HEK293 (cell line): ENCODE results near the gene PHF21A.

Experiments used
- CTCF ChIA-PET: fragments of 350-600 bp; formaldehyde crosslinking; extraction: SDS; loops from one replicate; lab custom pipeline; 2021; ENCODE audit warnings: antibody characterized with exemption; lab: Yijun Ruan, JAX
- POLR2A ChIA-PET: fragments of 300-600 bp; formaldehyde crosslinking; extraction: SDS; loops from one replicate; lab custom pipeline; 2020; ENCODE audit warnings: antibody characterized with exemption, inconsistent platforms; lab: Yijun Ruan, JAX
- H3K27ac ChIP-seq: fragments of 200-500 bp; sonication (Bioruptor generic); 2 replicates; pipeline ENCODE4 v1.5.1; 2014; ENCODE audit warnings: low read depth, low read length, control low read depth, inconsistent platforms; ENCODE audit errors: extremely low read depth
- H3K36me3 ChIP-seq, 2 experiments: fragments of 200-500 bp in 1 of 2; sonication (Bioruptor generic) in 1 of 2; 1 replicate in 1 of 2; 2 replicates in 1 of 2; pipeline ENCODE4 v1.5.1; 2014 to 2017; ENCODE audit warnings: inconsistent platforms in 2 of 2, low read length in 2 of 2; ENCODE audit not compliant: control insufficient read depth in 2 of 2, insufficient read depth in 1 of 2
- H3K4me1 ChIP-seq: fragments of 200-500 bp; sonication (Bioruptor generic); 2 replicates; pipeline ENCODE4 v1.5.1; 2014; ENCODE audit warnings: mild to moderate bottlenecking, low read length, inconsistent platforms; ENCODE audit not compliant: control insufficient read depth, insufficient read depth
- H3K4me3 ChIP-seq: 2 replicates; pipeline ENCODE4 v1.5.1; 2011; ENCODE audit warnings: low read depth, mild to moderate bottlenecking, control low read depth, low read length, moderate library complexity
- H3K9me3 ChIP-seq: fragments of 200-500 bp; sonication (Bioruptor generic); 2 replicates; pipeline ENCODE4 v1.5.1; 2014; ENCODE audit warnings: low read depth, low read length, inconsistent platforms; ENCODE audit not compliant: control insufficient read depth, insufficient read depth
- PRDM1 ChIP-seq: fragments of 450-650 bp; formaldehyde crosslinking; IDR thresholded peaks from 2 replicates; pipeline ENCODE4; 2016; ENCODE audit warnings: missing biosample characterization, missing genetic modification characterization
- ZBTB17 ChIP-seq: fragments of 450-650 bp; formaldehyde crosslinking; IDR thresholded peaks from 2 replicates; pipeline ENCODE4 v1.5.1; 2016; ENCODE audit warnings: missing biosample characterization, missing genetic modification characterization
- ZBTB21 ChIP-seq: fragments of 450-650 bp; formaldehyde crosslinking; IDR thresholded peaks from 2 replicates; pipeline ENCODE4 v1.5.1; 2017; ENCODE audit warnings: missing biosample characterization, missing genetic modification characterization
- ZBTB48 ChIP-seq: fragments of 450-650 bp; formaldehyde crosslinking; IDR thresholded peaks from 2 replicates; pipeline ENCODE4 v1.5.1; 2016; ENCODE audit warnings: missing biosample characterization, missing genetic modification characterization
- ZNF202 ChIP-seq: fragments of 450-650 bp; formaldehyde crosslinking; IDR thresholded peaks from 2 replicates; pipeline ENCODE4 v1.5.1; 2016; ENCODE audit warnings: missing biosample characterization, missing genetic modification characterization, borderline replicate concordance
- ZNF514 ChIP-seq: fragments of 450-650 bp; formaldehyde crosslinking; IDR thresholded peaks from 2 replicates; pipeline ENCODE4 v1.5.1; 2016; ENCODE audit warnings: missing biosample characterization, missing genetic modification characterization
- ZNF529 ChIP-seq: fragments of 450-650 bp; formaldehyde crosslinking; IDR thresholded peaks from 2 replicates; pipeline ENCODE4 v1.5.1; 2017; ENCODE audit warnings: missing genetic modification characterization, missing biosample characterization; ENCODE audit not compliant: insufficient replicate concordance
- ZNF610 ChIP-seq: fragments of 450-650 bp; formaldehyde crosslinking; IDR thresholded peaks from 2 replicates; pipeline ENCODE4 v1.5.1; 2016; ENCODE audit warnings: missing biosample characterization, missing genetic modification characterization, borderline replicate concordance
- ZNF654 ChIP-seq: fragments of 450-650 bp; formaldehyde crosslinking; IDR thresholded peaks from 2 replicates; pipeline ENCODE4 v1.5.1; 2016; ENCODE audit warnings: low read depth, missing biosample characterization, missing genetic modification characterization
- ZNF660 ChIP-seq: fragments of 450-650 bp; IDR thresholded peaks from 2 replicates; pipeline ENCODE4 v1.5.1; 2018; ENCODE audit warnings: missing biosample characterization, mild to moderate bottlenecking, missing genetic modification characterization
- ZNF677 ChIP-seq: fragments of 450-650 bp; IDR thresholded peaks from 2 replicates; pipeline ENCODE4 v1.5.0; 2018; ENCODE audit warnings: missing biosample characterization, mild to moderate bottlenecking, missing genetic modification characterization, moderate library complexity
- ZNF76 ChIP-seq: fragments of 450-650 bp; formaldehyde crosslinking; IDR thresholded peaks from 2 replicates; pipeline ENCODE4; 2016; ENCODE audit warnings: low read depth, missing biosample characterization, missing genetic modification characterization, borderline replicate concordance
- ZNF791 ChIP-seq: fragments of 450-650 bp; formaldehyde crosslinking; IDR thresholded peaks from 2 replicates; pipeline ENCODE4 v1.5.1; 2016; ENCODE audit warnings: missing biosample characterization, missing genetic modification characterization
- ZNF843 ChIP-seq: fragments of 450-650 bp; formaldehyde crosslinking; IDR thresholded peaks from 2 replicates; pipeline ENCODE4 v1.5.1; 2016; ENCODE audit warnings: missing biosample characterization, missing genetic modification characterization
- ZSCAN30 ChIP-seq: fragments of 450-650 bp; IDR thresholded peaks from 2 replicates; pipeline ENCODE4 v1.5.1; 2018; ENCODE audit warnings: missing biosample characterization, mild to moderate bottlenecking, missing genetic modification characterization, moderate library complexity
- TF ChIP-seq, protein P1 (sequence below): fragments of 450-650 bp; formaldehyde crosslinking; IDR thresholded peaks from 2 replicates; pipeline ENCODE4 v1.5.1; 2016; ENCODE audit warnings: missing biosample characterization, missing genetic modification characterization
- TF ChIP-seq, protein P2 (sequence below): fragments of 450-650 bp; formaldehyde crosslinking; IDR thresholded peaks from 2 replicates; pipeline ENCODE4 v1.5.1; 2016; ENCODE audit warnings: missing biosample characterization, missing genetic modification characterization
- TF ChIP-seq, protein P3 (sequence below): fragments of 450-650 bp; formaldehyde crosslinking; IDR thresholded peaks from 2 replicates; pipeline ENCODE4 v1.5.1; 2016; ENCODE audit warnings: missing biosample characterization, missing genetic modification characterization
- TF ChIP-seq, protein P4 (sequence below): fragments of 450-650 bp; formaldehyde crosslinking; IDR thresholded peaks from 2 replicates; pipeline ENCODE4 v1.5.1; 2016; ENCODE audit warnings: missing biosample characterization, missing genetic modification characterization

PHF21A gene

DNA sequence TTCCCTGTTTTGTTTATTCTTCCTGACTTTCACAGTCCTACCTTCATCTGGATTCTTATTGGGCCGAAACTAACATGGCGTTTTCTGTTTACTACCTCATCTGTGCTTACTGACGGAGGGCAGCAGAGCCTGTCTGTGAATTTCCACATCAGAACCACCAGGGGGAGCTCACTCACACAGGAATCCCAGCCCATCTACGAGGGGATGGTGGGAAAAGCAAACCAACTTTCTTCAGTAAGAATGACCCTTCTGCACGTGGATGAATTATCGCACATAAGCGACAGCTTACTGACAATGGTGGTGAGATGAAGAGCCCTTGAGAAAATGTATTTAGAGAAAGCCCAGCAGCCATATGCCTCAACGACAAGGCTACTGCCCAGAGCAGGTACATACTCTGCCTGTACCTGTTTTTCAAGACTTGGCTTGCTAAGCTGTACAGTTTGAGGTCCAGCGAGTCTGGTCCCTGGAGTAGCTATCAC, 156.3 kb downstream of the PHF21A start:
- TF ChIP-seq ZNF654 (peak; percentile 76), ZBTB17 (tag by site-specific recombination) (peak; percentile 53), ZNF843 (tag by site-specific recombination) (no peak), ZNF677 (no peak), ZSCAN30 (tag by site-specific recombination) (0 out of 2 replicates have a peak, but pooled peaks have one; percentile 46), ZBTB48 (tag by site-specific recombination) (0 out of 2 replicates have a peak, but pooled peaks have one; percentile 21), ZNF610 (tag by site-specific recombination) (no peak), PRDM1 (tag by site-specific recombination) (peak; percentile 50), ZNF202 (tag by site-specific recombination) (no peak), ZBTB21 (tag by site-specific recombination) (no peak; the same call in 1 of the 2 replicates), ZNF529 (tag by site-specific recombination) (no peak), ZNF660 (tag by site-specific recombination) (peak; percentile 47; the same call in 1 of the 2 replicates), ZNF76 (tag by site-specific recombination) (peak; percentile 49; the same call in 1 of the 2 replicates), ZNF791 (no peak), ZNF514 (tag by site-specific recombination) (no peak)
- TF ChIP-seq, protein P1, sequence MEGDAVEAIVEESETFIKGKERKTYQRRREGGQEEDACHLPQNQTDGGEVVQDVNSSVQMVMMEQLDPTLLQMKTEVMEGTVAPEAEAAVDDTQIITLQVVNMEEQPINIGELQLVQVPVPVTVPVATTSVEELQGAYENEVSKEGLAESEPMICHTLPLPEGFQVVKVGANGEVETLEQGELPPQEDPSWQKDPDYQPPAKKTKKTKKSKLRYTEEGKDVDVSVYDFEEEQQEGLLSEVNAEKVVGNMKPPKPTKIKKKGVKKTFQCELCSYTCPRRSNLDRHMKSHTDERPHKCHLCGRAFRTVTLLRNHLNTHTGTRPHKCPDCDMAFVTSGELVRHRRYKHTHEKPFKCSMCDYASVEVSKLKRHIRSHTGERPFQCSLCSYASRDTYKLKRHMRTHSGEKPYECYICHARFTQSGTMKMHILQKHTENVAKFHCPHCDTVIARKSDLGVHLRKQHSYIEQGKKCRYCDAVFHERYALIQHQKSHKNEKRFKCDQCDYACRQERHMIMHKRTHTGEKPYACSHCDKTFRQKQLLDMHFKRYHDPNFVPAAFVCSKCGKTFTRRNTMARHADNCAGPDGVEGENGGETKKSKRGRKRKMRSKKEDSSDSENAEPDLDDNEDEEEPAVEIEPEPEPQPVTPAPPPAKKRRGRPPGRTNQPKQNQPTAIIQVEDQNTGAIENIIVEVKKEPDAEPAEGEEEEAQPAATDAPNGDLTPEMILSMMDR (tag by site-specific recombination) = peak; percentile 67
- TF ChIP-seq, protein P2, sequence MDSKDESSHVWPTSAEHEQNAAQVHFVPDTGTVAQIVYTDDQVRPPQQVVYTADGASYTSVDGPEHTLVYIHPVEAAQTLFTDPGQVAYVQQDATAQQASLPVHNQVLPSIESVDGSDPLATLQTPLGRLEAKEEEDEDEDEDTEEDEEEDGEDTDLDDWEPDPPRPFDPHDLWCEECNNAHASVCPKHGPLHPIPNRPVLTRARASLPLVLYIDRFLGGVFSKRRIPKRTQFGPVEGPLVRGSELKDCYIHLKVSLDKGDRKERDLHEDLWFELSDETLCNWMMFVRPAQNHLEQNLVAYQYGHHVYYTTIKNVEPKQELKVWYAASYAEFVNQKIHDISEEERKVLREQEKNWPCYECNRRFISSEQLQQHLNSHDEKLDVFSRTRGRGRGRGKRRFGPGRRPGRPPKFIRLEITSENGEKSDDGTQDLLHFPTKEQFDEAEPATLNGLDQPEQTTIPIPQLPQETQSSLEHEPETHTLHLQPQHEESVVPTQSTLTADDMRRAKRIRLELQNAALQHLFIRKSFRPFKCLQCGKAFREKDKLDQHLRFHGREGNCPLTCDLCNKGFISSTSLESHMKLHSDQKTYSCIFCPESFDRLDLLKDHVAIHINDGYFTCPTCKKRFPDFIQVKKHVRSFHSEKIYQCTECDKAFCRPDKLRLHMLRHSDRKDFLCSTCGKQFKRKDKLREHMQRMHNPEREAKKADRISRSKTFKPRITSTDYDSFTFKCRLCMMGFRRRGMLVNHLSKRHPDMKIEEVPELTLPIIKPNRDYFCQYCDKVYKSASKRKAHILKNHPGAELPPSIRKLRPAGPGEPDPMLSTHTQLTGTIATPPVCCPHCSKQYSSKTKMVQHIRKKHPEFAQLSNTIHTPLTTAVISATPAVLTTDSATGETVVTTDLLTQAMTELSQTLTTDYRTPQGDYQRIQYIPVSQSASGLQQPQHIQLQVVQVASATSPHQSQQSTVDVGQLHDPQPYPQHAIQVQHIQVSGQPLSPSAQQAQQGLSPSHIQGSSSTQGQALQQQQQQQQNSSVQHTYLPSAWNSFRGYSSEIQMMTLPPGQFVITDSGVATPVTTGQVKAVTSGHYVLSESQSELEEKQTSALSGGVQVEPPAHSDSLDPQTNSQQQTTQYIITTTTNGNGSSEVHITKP (tag by site-specific recombination) = no peak
- TF ChIP-seq, protein P3, sequence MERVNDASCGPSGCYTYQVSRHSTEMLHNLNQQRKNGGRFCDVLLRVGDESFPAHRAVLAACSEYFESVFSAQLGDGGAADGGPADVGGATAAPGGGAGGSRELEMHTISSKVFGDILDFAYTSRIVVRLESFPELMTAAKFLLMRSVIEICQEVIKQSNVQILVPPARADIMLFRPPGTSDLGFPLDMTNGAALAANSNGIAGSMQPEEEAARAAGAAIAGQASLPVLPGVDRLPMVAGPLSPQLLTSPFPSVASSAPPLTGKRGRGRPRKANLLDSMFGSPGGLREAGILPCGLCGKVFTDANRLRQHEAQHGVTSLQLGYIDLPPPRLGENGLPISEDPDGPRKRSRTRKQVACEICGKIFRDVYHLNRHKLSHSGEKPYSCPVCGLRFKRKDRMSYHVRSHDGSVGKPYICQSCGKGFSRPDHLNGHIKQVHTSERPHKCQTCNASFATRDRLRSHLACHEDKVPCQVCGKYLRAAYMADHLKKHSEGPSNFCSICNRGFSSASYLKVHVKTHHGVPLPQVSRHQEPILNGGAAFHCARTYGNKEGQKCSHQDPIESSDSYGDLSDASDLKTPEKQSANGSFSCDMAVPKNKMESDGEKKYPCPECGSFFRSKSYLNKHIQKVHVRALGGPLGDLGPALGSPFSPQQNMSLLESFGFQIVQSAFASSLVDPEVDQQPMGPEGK (tag by site-specific recombination) = no peak
- TF ChIP-seq, protein P4, sequence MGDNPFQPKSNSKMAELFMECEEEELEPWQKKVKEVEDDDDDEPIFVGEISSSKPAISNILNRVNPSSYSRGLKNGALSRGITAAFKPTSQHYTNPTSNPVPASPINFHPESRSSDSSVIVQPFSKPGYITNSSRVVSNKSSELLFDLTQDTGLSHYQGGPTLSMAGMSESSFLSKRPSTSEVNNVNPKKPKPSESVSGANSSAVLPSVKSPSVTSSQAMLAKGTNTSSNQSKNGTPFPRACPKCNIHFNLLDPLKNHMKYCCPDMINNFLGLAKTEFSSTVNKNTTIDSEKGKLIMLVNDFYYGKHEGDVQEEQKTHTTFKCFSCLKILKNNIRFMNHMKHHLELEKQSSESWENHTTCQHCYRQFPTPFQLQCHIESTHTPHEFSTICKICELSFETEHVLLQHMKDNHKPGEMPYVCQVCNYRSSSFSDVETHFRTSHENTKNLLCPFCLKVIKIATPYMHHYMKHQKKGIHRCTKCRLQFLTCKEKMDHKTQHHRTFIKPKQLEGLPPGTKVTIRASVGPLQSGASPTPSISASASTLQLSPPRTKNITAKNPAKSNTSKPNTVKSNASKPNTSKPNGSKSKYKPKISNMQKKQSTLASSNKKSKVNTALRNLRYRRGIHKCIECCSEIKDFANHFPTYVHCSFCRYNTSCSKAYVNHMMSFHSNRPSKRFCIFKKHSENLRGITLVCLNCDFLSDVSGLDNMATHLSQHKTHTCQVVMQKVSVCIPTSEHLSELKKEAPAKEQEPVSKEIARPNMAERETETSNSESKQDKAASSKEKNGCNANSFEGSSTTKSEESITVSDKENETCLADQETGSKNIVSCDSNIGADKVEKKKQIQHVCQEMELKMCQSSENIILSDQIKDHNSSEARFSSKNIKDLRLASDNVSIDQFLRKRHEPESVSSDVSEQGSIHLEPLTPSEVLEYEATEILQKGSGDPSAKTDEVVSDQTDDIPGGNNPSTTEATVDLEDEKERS (tag by site-specific recombination) = no peak
- ChIA-PET POLR2A (interaction anchor here (1.1 to 2.1 kb wide), 2 partner anchors 41 to 156 kb away, joined by 3 to 8 read pairs; no protein-coding TSS in a partner anchor), CTCF (interaction anchor here (0.5 to 6.4 kb wide), 59 partner anchors 9 to 988 kb away, joined by 3 to 85 read pairs (median 5); partner anchors contain the start of gene CHRM4)
- H3K4me1 ChIP-seq = no peaks in the 10 kb centered on the region
- H3K36me3 ChIP-seq = peaks cover 3 to 56% of the 10 kb centered on the region in 2 experiments; a peak in 2 of 3 replicates
- H3K27ac ChIP-seq = no peak overlapping the region
- no peaks in the 10 kb centered on the region for H3K9me3 ChIP-seq
- H3K4me3 ChIP-seq = no peak overlapping the region
